HL-60 (cell line): ENCODE measurements around the gene KIZ.

Experiments
- CTCF ChIP-seq: IDR thresholded peaks from one replicate; pipeline ENCODE4 v1.5.1; 2011; ENCODE audit warnings: low read length, control low read depth, inconsistent platforms; ENCODE audit not compliant: insufficient read depth
- POLR2AphosphoS5 ChIP-seq: IDR thresholded peaks from 2 replicates; pipeline ENCODE4 v1.6.1; 2012; ENCODE audit warnings: low read depth

- TF ChIP-seq CTCF (no peak), POLR2AphosphoS5 (no peak)
Observed at GRCh38 chr20:21243811-21244210, 117.9 kb downstream of the KIZ start.
